ENCODE data around the gene BRK1. TPM values are rescaled to one million over a fixed set of nuclear protein-coding genes. Genes with fewer than 3 reads are reported as not detected.
"Not testable (repeated sequence)": the region's sequence is repeated elsewhere in the genome, so short reads cannot be mapped to it uniquely, and the experiment has no call there.

BRK1 gene
- polyA plus RNA-seq, 3 donors = 176 to 213 (median 180) TPM

DNA sequence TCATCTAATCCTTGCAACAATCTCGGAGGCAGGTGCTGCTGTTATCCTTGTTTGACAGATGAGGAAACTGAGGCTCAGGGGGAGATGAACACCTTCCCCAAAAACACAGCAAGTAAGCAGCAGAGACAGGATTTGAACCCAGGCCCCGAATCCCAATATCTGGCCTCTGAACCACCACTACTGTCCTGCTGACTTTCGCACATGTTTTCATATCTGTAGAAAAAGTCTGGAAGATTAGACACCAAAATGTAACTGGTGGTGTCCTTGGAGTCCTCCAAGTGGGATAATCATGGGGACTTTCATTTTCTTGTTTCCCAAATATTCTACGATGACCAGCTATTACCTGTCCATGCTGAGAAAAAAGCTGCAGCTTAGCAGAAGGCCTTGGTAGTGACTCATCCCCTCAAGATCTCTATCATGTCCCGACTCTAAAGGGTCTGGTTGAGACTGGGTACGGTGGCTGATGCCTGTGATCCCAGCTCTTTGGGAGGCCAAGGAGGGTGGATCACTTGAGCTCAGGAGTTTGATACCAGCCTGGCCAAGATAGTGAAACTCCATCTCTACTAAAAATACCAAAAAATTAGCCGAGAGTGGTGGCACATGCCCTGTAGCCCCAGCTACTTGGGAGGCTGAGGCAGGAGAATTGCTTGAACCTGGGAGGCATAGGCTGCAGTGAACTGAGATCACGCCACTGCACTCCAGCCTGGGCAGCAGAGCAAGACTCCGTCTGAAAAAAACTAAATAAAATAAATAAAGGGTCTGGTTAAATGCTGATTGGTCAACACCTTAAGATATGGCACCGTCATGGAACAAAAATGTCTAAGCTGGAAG is 57.8 kb downstream of the BRK1 start:
- no peak for DNase-seq

DNA sequence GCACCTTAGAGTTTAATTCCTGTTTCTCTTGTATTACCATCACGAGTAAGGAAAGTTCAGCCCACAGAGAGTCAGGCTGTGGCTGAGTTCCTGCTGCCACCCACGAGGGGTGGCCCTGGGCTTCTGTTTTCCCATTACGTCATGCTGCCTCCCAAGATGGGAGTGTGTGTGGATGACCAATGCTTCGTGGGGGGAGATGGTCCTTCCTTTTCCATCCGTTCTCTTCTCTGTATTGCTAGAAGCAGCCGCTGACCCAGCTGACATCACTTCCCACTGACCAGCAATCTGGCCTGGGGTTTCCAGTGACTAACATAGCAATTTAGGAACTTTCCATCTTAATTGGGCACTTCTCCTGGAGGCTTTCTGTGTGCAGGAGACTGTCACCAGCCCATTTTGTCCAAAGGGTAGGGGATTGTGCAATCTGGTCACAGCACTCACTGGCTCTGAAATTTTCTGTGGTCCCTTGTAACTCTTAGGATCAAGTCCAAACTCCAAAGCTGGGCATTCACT is 58.5 kb downstream of the BRK1 start:
- DNase-seq = no peak

DNA sequence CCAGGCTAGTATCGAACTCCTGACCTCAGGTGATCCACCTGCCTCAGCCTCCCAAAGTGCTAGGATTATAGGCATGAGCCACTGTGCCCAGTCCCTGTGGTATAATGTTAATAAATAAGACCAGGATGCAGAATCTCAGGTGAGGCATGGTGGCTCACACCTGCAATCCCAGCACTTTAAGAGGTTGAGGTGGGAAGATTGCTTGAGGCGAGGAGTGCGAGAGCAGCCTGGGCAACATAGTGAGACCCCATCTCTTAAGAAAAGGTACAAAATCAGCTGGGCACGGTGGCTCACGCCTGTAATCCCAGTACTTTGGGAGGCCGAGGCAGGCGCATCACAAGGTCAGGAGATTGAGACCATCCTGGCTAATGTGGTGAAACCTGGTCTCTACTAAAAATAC is 59.9 kb downstream of the BRK1 start:
- not testable (repeated sequence) for DNase-seq

DNA sequence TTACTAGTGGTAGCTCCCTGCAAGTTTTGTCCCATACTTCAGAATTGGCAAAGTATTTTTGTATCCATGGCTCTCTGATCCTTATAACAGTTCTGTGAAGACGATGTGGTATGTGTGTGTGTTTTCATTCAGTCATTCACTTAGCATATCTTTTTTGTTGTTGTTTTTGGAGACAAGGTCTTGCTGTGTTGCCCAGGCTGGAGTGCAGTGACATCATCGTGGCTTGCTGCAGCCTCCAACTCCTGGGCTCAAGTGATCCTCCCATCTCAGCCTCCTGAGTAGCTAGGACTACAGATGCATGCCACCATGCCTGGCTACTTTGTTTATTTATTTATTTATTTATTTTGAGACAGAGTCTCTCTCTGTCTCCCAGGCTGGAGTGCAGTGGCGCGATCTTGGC is 60.7 kb downstream of the BRK1 start:
- not testable (repeated sequence) for DNase-seq

Other genes with a start within 250 kb of the BRK1 start
- gene CIDEC, start 235.4 kb upstream of the BRK1 start, polyA plus RNA-seq (ENCODE audit: insufficient read length in 3 of 3) = under 1 TPM in 1 of 3 donors, not detected in 2; 0.19 TPM
- gene JAGN1, start 225.1 kb upstream of the BRK1 start, polyA plus RNA-seq (ENCODE audit: insufficient read length in 3 of 3) = 10 to 100 TPM; 44.5 to 49.8 (median 46.7) TPM
- 10 to 100 TPM; 11.2 to 17.0 (median 15.5) TPM for gene IL17RE, start 212.8 kb upstream of the BRK1 start, polyA plus RNA-seq (ENCODE audit: insufficient read length in 3 of 3)
- 10 to 100 TPM; 32.8 to 44.8 (median 39.9) TPM for gene IL17RC, start 198.6 kb upstream of the BRK1 start, polyA plus RNA-seq (ENCODE audit: insufficient read length in 3 of 3)
- gene CRELD1, start 181.8 kb upstream of the BRK1 start, polyA plus RNA-seq (ENCODE audit: insufficient read length in 3 of 3) = 10 to 100 TPM; 53.1 to 78.9 (median 74.6) TPM
- gene PRRT3, start 163.3 kb upstream of the BRK1 start, polyA plus RNA-seq (ENCODE audit: insufficient read length in 3 of 3) = 1 to 10 TPM; 4.3 to 5.8 (median 4.8) TPM
- gene EMC3, start 128.8 kb upstream of the BRK1 start, polyA plus RNA-seq (ENCODE audit: insufficient read length in 3 of 3) = 10 to 100 TPM; 79.1 to 90.1 (median 86.2) TPM
- gene FANCD2, start 89.2 kb upstream of the BRK1 start, polyA plus RNA-seq (ENCODE audit: insufficient read length in 3 of 3) = 10 to 100 TPM; 18.2 to 28.8 (median 26.8) TPM
- not detected for gene FANCD2OS, start 7.4 kb upstream of the BRK1 start, polyA plus RNA-seq (ENCODE audit: insufficient read length in 3 of 3)
- 10 to 100 TPM; 74.5 to 87.6 (median 83.1) TPM for gene VHL, start 26.1 kb downstream of the BRK1 start, polyA plus RNA-seq (ENCODE audit: insufficient read length in 3 of 3)
- under 1 TPM; 0.71 to 0.89 (median 0.88) TPM for gene IRAK2, start 49.2 kb downstream of the BRK1 start, polyA plus RNA-seq (ENCODE audit: insufficient read length in 3 of 3)
- 10 to 100 TPM; 29.9 to 36.5 (median 34.9) TPM for gene TATDN2, start 132.8 kb downstream of the BRK1 start, polyA plus RNA-seq (ENCODE audit: insufficient read length in 3 of 3)
- gene GHRL, start 177.3 kb downstream of the BRK1 start, polyA plus RNA-seq (ENCODE audit: insufficient read length in 3 of 3) = 1 to 10 TPM; 2.3 to 5.4 (median 3.8) TPM
- gene SEC13, start 205.4 kb downstream of the BRK1 start, polyA plus RNA-seq (ENCODE audit: insufficient read length in 3 of 3) = 100 to 1,000 TPM; 125 to 132 (median 130) TPM